Right lobe of liver (tissue), 6 donors: ENCODE data around the gene CERS6. TPM values are rescaled to one million over a fixed set of nuclear protein-coding genes. Genes with fewer than 3 reads are reported as not detected.
"Not testable (repeated sequence)": the region's sequence is repeated elsewhere in the genome, so short reads cannot be mapped to it uniquely, and the experiment has no call there.

ENCODE experiments used
- ATAC-seq, 4 donors: fragments of 200-7000 bp; cut with Tn5 transposase; one replicate each; pipeline ENCODE4 v1.9.1; 2020; ENCODE audit warnings: mild to moderate bottlenecking in 4 of 4, moderate library complexity in 4 of 4
- DNase-seq, 3 donors: peaks; one replicate each; pipeline ENCODE4 v3.0.0-alpha.2; 2020
- H3K27ac ChIP-seq, 3 donors: fragments of 200-600 bp; one replicate each; pipeline ENCODE4 v1.8.0; 2022
- H3K27me3 ChIP-seq, 2 donors: fragments of 200-600 bp; one replicate each; pipeline ENCODE4 v1.8.0; 2022
- H3K36me3 ChIP-seq, 4 donors: fragments of 200-600 bp; sonication (generic) in 1 of 4; one replicate each; pipeline versions ENCODE4 v1.5.1 to v1.8.0; 2017 to 2022; ENCODE audit warnings: control low read depth in 1 of 4
- H3K4me1 ChIP-seq, 4 donors: fragments of 200-600 bp; sonication (generic) in 1 of 4; one replicate each; pipeline versions ENCODE4 v1.5.1 to v1.8.0; 2017 to 2022; ENCODE audit warnings: control low read depth in 1 of 4
- H3K4me3 ChIP-seq, 3 donors: fragments of 200-600 bp; one replicate each; pipeline ENCODE4 v1.8.0; 2022
- H3K9me3 ChIP-seq, 4 donors: fragments of 200-600 bp; sonication (generic) in 1 of 4; one replicate each; pipeline versions ENCODE4 v1.5.1 to v1.8.0; 2017 to 2022; ENCODE audit warnings: control low read depth in 1 of 4
- CTCF ChIP-seq, 4 donors: fragments of 200-600 bp in 3 of 4; fragments of 450-650 bp in 1 of 4; IDR thresholded peaks; one replicate each; pipeline versions ENCODE4 v1.5.1 to v1.8.0; 2016 to 2022; ENCODE audit warnings: antibody characterized with exemption in 4 of 4, mild to moderate bottlenecking in 2 of 4
- POLR2A ChIP-seq: fragments of 450-650 bp; IDR thresholded peaks from one replicate; pipeline ENCODE4 v1.6.1; 2017; ENCODE audit warnings: antibody characterized with exemption, mild to moderate bottlenecking
- WGBS: methylation state at CpG from one replicate; pipeline ENCODE4 v1.1.6; 2018; ENCODE audit warnings: low coverage, low lambda C conversion rate; ENCODE audit not compliant: insufficient coverage; ENCODE audit errors: missing lambda C conversion rate; 5-methylcytosine and 5-hydroxymethylcytosine counted together
- intact Hi-C, 2 donors: fragments of 100-400 bp; cut with DNase I; formaldehyde crosslinking; loops; one replicate each; pipeline versions ENCODE4 v1.11.2 to v1.14.1; 2022
- total RNA-seq, 6 experiments: library from RNA; depleted of rRNA in 2 of 6; stranded (reverse); fragments of >200 nt in 2 of 6; fragmentation: NEBNext Ultra II Directional in 3 of 6; extraction: Animal tissue kit (Norgen Biotek cat#: 25700) in 3 of 6; gene quantifications; one replicate each; pipeline versions ENCODE4 v1.1.0 to v1.2.4, GENCODE V29; 2016 to 2023
- donor health status: DM: no; HTN: yes; CAD: no.
- donor health status: DM: no; HTN: no; CAD: no.
- donor health status: DM: no; HTN: no; CAD: no.
- donor health status: DM: no; HTN: yes; CAD: no.
- donor health status: DM: no; HTN: yes; CAD: no.

CERS6 gene
- total RNA-seq, 6 experiments from 2014 or later, result 10.4 to 30.1 (median 15.6) TPM

GRCh38 chr2:168490015-168490874, 34.2 kb downstream of the CERS6 start:
- peaks cover 0 to 17% (median 0%) of the 10 kb centered on the region in 4 donors for H3K4me1 ChIP-seq

GRCh38 chr2:168490946-168491605, 35.0 kb downstream of the CERS6 start:
- no peaks in the 10 kb centered on the region for H3K36me3 ChIP-seq
- H3K27me3 ChIP-seq, result no peaks in the 10 kb centered on the region
- intact Hi-C loops, result no loop called here
- no peak for DNase-seq
- peak overlapping the region in 2 of 3 donors; percentile 6 to 30 for H3K27ac ChIP-seq
- no peak for TF ChIP-seq CTCF (IDR thresholded peaks at IDR 0.05)
- no peak for TF ChIP-seq POLR2A
- WGBS, result 41% methylated on average over 3 of the region's 3 CpGs
- H3K4me1 ChIP-seq, result peaks cover 0 to 17% (median 0%) of the 10 kb centered on the region in 4 donors
- ATAC-seq, result peak; percentile 42 to 48 (median 44)
- no peaks in the 10 kb centered on the region for H3K9me3 ChIP-seq
- H3K4me3 ChIP-seq, result no peak overlapping the region

More at GRCh38 chr2:168490015-168490874, 34.2 kb downstream of the CERS6 start:
- Histone ChIP-seq H3K9me3 (no peaks in the 10 kb centered on the region), H3K27me3 (no peaks in the 10 kb centered on the region), H3K27ac (peak overlapping the region in 2 of 3 donors; percentile 6 to 30), H3K36me3 (no peaks in the 10 kb centered on the region), H3K4me3 (no peak overlapping the region)
- WGBS, result 36% methylated on average over 7 of the region's 7 CpGs
- DNase-seq, result no peak
- TF ChIP-seq POLR2A (no peak), CTCF (IDR thresholded peaks at IDR 0.05) (no peak)
- peak; percentile 68 to 84 (median 76) for ATAC-seq
- intact Hi-C loops, result no loop called here

- 88% methylated on average over 4 of the region's 4 CpGs for WGBS
- ATAC-seq, H3K9me3 ChIP-seq, DNase-seq, H3K27ac ChIP-seq, intact Hi-C loops, H3K27me3 ChIP-seq, H3K36me3 ChIP-seq, H3K4me3 ChIP-seq: not testable (repeated sequence)
- H3K4me1 ChIP-seq, result peaks cover 0 to 17% (median 0%) of the 10 kb centered on the region in 4 donors
Measured at GRCh38 chr2:168491728-168492127, 35.7 kb downstream of the CERS6 start.

- H3K9me3 ChIP-seq, H3K4me3 ChIP-seq, H3K27ac ChIP-seq, H3K27me3 ChIP-seq, DNase-seq, intact Hi-C loops, H3K36me3 ChIP-seq: not testable (repeated sequence)
- 64% methylated on average over 2 of the region's 2 CpGs for WGBS
- peak in 1 of 4 donors; percentile 22 for ATAC-seq
- H3K4me1 ChIP-seq, result peaks cover 0 to 17% (median 0%) of the 10 kb centered on the region in 4 donors
Measured at GRCh38 chr2:168493219-168493618, 37.1 kb downstream of the CERS6 start.

GRCh38 chr2:168494190-168494711, 38.2 kb downstream of the CERS6 start:
- ATAC-seq, result peak; percentile 22 to 61 (median 46)
- H3K27ac ChIP-seq, result no peak overlapping the region

More at GRCh38 chr2:168494190-168494711, 38.2 kb downstream of the CERS6 start:
- H3K9me3 ChIP-seq, result no peaks in the 10 kb centered on the region
- no peak overlapping the region for H3K4me3 ChIP-seq
- intact Hi-C loops, result no loop called here
- H3K27me3 ChIP-seq, result no peaks in the 10 kb centered on the region
- 63% methylated on average over 7 of the region's 7 CpGs for WGBS
- peaks cover 0 to 17% (median 0%) of the 10 kb centered on the region in 4 donors for H3K4me1 ChIP-seq
- TF ChIP-seq POLR2A, result no peak
- peak in 2 of 4 donors; percentile 33 to 35 for TF ChIP-seq CTCF (IDR thresholded peaks at IDR 0.05)
- H3K36me3 ChIP-seq, result no peaks in the 10 kb centered on the region
- no peak for DNase-seq
